Measurements from ENCODE around the gene PPP2R2C.

PPP2R2C gene

GRCh38 chr4:6472387-6473263, at the start of gene PPP2R2C:
TSS of gene PPP2R2C (minus strand) at chr4:6472614. CDS start at chr4:6472229, 385 bp downstream.
- DNase-seq (ENCODE audit: low read depth): no peak
- H3K4me3 ChIP-seq (ENCODE audit: low read depth, low read length): peak within 1 kb of the TSS; percentile 63
- TF ChIP-seq, protein P1, sequence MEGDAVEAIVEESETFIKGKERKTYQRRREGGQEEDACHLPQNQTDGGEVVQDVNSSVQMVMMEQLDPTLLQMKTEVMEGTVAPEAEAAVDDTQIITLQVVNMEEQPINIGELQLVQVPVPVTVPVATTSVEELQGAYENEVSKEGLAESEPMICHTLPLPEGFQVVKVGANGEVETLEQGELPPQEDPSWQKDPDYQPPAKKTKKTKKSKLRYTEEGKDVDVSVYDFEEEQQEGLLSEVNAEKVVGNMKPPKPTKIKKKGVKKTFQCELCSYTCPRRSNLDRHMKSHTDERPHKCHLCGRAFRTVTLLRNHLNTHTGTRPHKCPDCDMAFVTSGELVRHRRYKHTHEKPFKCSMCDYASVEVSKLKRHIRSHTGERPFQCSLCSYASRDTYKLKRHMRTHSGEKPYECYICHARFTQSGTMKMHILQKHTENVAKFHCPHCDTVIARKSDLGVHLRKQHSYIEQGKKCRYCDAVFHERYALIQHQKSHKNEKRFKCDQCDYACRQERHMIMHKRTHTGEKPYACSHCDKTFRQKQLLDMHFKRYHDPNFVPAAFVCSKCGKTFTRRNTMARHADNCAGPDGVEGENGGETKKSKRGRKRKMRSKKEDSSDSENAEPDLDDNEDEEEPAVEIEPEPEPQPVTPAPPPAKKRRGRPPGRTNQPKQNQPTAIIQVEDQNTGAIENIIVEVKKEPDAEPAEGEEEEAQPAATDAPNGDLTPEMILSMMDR (IDR thresholded peaks at IDR 0.05; ENCODE audit: control insufficient read depth, extremely low read depth, insufficient read depth): peak; percentile 13; the same call in 1 of the 2 replicates

DNA sequence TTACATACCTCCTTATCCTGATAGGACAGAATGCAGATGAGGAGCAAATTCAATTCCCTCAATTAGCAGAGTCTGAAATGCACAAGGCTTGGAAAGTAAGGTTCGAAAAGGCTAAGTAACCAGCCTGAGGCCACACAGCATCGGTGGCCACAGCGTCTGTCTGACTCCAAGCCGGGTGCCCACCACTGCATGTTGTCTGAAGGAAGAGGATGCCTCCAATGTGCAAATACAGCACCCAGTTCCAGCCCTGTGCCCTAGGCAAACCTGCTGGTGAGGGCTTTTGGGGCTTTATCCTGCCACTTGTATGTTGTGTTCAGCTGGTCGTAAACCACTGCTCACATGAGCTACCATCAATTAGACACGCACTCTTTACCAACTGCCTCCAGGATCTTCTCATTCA, 48.6 kb upstream of the PPP2R2C start:
- TF ChIP-seq, protein P1 (IDR thresholded peaks at IDR 0.05; ENCODE audit: control insufficient read depth, extremely low read depth, insufficient read depth): no peak
- DNase-seq (ENCODE audit: low read depth): no peak

GRCh38 chr4:6520051-6520636, 47.7 kb upstream of the PPP2R2C start:
- TF ChIP-seq, protein P1 (IDR thresholded peaks at IDR 0.05; ENCODE audit: control insufficient read depth, extremely low read depth, insufficient read depth): no peak
- no peak overlapping the region for H3K4me3 ChIP-seq (ENCODE audit: low read depth, low read length)
- DNase-seq (ENCODE audit: low read depth): no peak

More for the DNA sequence above, 48.6 kb upstream of the PPP2R2C start:
- H3K4me3 ChIP-seq (ENCODE audit: low read depth, low read length): no peak overlapping the region

GRCh38 chr4:6517171-6517570, 44.8 kb upstream of the PPP2R2C start:
- no peak overlapping the region for H3K4me3 ChIP-seq (ENCODE audit: low read depth, low read length)
- TF ChIP-seq, protein P1 (IDR thresholded peaks at IDR 0.05; ENCODE audit: control insufficient read depth, extremely low read depth, insufficient read depth): no peak
- no peak for DNase-seq (ENCODE audit: low read depth)

GRCh38 chr4:6516762-6517161, 44.3 kb upstream of the PPP2R2C start:
- DNase-seq (ENCODE audit: low read depth): no peak
- TF ChIP-seq, protein P1 (IDR thresholded peaks at IDR 0.05; ENCODE audit: control insufficient read depth, extremely low read depth, insufficient read depth): no peak

GRCh38 chr4:6516281-6516680, 43.9 kb upstream of the PPP2R2C start:
- TF ChIP-seq, protein P1 (IDR thresholded peaks at IDR 0.05; ENCODE audit: control insufficient read depth, extremely low read depth, insufficient read depth): no peak
- no peak for DNase-seq (ENCODE audit: low read depth)
- H3K4me3 ChIP-seq (ENCODE audit: low read depth, low read length): no peak overlapping the region

More at GRCh38 chr4:6516762-6517161, 44.3 kb upstream of the PPP2R2C start:
- H3K4me3 ChIP-seq (ENCODE audit: low read depth, low read length): no peak overlapping the region
